Gastrocnemius medialis (tissue), 4 donors: ENCODE measurements around the gene MBD3L4. TPM values are rescaled to one million over a fixed set of nuclear protein-coding genes. Genes with fewer than 3 reads are reported as not detected.
"Not testable (repeated sequence)": the region's sequence is repeated elsewhere in the genome, so short reads cannot be mapped to it uniquely, and the experiment has no call there.

Source experiments
- ATAC-seq, 2 donors: fragments of 150-250 bp; one replicate each; pipeline ENCODE4 v1.9.1; 2016
- DNase-seq, 2 donors: peaks; one replicate each; pipeline ENCODE4 v3.0.0-alpha.2; 2019
- H3K27ac ChIP-seq, 4 donors: fragments of 200-600 bp; sonication (generic); 1 replicate in 1 of 4; 2 replicates in 3 of 4; pipeline ENCODE4 v1.5.1; 2016 to 2018; ENCODE audit warnings: mild to moderate bottlenecking in 2 of 4, moderate library complexity in 1 of 4
- H3K27me3 ChIP-seq, 3 donors: fragments of 200-600 bp; sonication (generic) in 2 of 3; 1 replicate in 1 of 3; 2 replicates in 2 of 3; pipeline versions ENCODE4 v1.5.1 to v1.6.0; 2016 to 2019; ENCODE audit warnings: mild to moderate bottlenecking in 1 of 3, moderate library complexity in 1 of 3
- H3K36me3 ChIP-seq, 2 donors: fragments of 200-600 bp; sonication (generic) in 1 of 2; one replicate each; pipeline ENCODE4 v1.5.1; 2017 to 2018
- H3K4me1 ChIP-seq, 2 donors: fragments of 200-600 bp; sonication (generic) in 1 of 2; one replicate each; pipeline ENCODE4 v1.5.1; 2016 to 2017; ENCODE audit warnings: mild to moderate bottlenecking in 2 of 2
- H3K4me3 ChIP-seq, 4 donors: fragments of 200-600 bp; sonication (generic) in 3 of 4; 1 replicate in 1 of 4; 2 replicates in 3 of 4; pipeline ENCODE4 v1.5.1; 2016 to 2019; ENCODE audit warnings: mild to moderate bottlenecking in 2 of 4
- H3K9me3 ChIP-seq, 3 donors: fragments of 200-600 bp; sonication (generic) in 2 of 3; 1 replicate in 1 of 3; 2 replicates in 2 of 3; pipeline ENCODE4 v1.5.1; 2016 to 2019
- in situ Hi-C, 4 donors: fragments of 200-750 bp; cut with MboI; loops; one replicate each; pipeline versions ENCODE4 v1.15.0 to v1.8.0; 2017; ENCODE audit warnings: low sequenced_read_pairs in 4 of 4
- intact Hi-C: fragments of 100-400 bp; cut with DNase I; formaldehyde crosslinking; loops from one replicate; pipeline ENCODE4 v1.15.1; 2023; ENCODE audit warnings: low total_unique reads
- total RNA-seq, 4 donors: library from RNA; depleted of rRNA; stranded (reverse); fragments of >200 nt; gene quantifications; one replicate each; pipeline versions ENCODE4 v1.1.0 to v1.2.3, GENCODE V29; 2016

The MBD3L4 gene
- total RNA-seq, 4 donors from 2014 or later, result not detected

DNA sequence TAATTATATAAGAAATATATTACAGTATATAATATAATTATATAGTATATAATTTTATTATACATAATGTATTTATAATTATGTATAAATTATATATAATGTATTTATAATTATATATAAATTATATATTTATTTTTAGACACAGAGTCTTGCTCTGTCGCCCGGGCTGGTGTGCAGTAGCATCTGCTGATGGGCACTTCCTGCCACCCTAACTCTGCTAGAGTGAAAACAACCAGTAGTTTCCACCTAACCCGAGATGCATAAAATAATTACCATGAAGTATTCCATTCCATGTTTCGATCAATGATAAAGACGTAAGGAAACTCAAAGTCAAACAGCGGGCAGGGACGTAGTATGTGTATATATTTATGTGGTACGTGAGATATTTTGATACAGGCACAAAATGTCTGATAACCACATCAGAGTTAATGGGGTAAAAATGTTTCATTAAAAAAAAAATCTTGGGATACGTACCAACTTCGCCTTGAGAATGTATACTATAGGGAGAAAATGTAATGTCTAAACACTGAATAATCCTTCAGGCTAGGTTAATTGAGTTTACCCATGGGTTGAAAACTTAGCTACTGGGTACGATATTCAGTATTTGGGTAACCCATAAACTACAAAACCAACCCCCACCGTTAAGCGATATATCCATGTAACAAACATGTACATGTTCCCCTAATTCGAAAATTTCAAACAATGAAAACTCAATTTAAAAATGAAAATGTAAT is 14.8 kb upstream of the MBD3L4 start:
- DNase-seq, ATAC-seq, H3K27me3 ChIP-seq, H3K4me3 ChIP-seq, H3K27ac ChIP-seq, H3K36me3 ChIP-seq, H3K4me1 ChIP-seq, intact Hi-C loops, in situ Hi-C loops, H3K9me3 ChIP-seq: not testable (repeated sequence)

DNA sequence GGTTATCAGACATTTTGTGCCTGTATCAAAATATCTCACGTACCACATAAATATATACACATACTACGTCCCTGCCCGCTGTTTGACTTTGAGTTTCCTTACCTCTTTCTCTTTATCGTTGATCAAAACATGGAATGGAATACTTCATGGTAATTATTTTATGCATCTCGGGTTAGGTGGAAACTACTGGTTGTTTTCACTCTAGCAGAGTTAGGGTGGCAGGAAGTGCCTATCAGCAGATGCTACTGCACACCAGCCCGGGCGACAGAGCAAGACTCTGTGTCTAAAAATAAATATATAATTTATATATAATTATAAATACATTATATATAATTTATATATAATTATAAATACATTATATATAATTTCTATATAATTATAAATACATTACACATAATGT is 12.9 kb upstream of the MBD3L4 start:
- in situ Hi-C loops, intact Hi-C loops, H3K27me3 ChIP-seq, H3K4me1 ChIP-seq, H3K4me3 ChIP-seq, H3K36me3 ChIP-seq, H3K9me3 ChIP-seq, DNase-seq, H3K27ac ChIP-seq, ATAC-seq: not testable (repeated sequence)

DNA sequence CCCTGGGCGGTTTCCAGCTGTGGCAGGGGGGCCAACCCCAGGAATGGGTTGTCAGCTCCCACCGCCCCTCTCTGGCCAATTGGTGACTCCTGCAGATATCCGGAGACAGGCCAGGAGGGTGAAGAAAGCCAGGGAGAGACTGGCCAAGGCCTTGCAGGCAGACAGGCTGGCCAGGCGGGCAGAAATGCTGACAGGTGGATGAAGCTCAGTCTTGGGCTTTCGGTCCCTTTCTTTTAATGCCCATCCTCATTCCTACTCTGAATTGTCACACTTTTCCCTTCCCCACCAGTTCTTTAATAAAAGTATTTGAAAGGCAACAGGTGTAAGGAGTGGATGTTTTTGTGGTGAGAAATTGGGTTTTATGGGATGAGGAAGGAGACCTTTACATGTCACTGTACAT is 11.4 kb upstream of the MBD3L4 start:
- H3K9me3 ChIP-seq, H3K4me1 ChIP-seq, ATAC-seq, H3K27ac ChIP-seq, intact Hi-C loops, DNase-seq, H3K4me3 ChIP-seq, H3K27me3 ChIP-seq, H3K36me3 ChIP-seq, in situ Hi-C loops: not testable (repeated sequence)

DNA sequence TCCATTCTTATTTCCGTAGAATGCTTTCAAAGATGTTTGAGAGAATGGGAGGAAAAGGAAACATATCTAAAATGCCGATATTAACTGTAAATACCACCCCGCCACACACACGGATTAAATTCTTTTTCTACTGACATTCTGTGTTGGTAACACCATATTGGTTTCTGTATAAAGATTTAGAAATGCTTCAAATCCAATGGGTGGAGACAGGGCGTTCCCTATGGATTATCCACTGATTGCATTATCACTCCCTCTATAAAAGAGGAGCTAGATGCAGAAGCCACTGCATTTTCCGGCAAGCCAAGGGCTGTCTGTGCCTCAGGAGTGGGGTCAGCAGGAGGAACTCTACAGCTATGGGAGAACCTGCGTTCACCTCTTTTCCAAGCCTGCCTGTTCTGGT is 9.0 kb upstream of the MBD3L4 start, which contains the start of gene MBD3L2:
Gene MBD3L2 (plus strand): TSS at position 301 of the 400 bp plus-strand sequence. CDS start 53 bp downstream, at position 354.
- intact Hi-C loops, in situ Hi-C loops: not testable (repeated sequence)

DNA sequence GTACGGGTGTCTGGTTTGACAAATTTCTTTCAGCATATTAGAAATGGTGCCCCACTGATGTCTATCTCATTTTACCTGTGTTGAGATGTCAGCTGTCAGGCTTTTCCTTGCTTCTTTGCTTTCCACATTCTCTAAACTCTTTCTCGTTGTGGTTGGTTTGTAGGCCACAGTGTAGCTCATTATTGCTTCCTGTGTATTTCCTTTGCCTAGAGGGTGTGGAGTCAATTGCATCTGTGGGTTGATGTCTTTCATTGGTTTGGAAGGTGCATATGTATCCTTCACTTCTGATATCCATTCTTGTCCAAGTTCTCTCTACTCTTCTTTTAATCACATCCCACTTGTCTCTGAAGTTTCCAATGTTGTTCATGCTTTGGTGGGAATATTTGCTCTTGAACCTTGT is 1.6 kb upstream of the MBD3L4 start:
- ATAC-seq, H3K27me3 ChIP-seq, in situ Hi-C loops, H3K4me1 ChIP-seq, intact Hi-C loops, H3K36me3 ChIP-seq, H3K9me3 ChIP-seq, DNase-seq, H3K27ac ChIP-seq, H3K4me3 ChIP-seq: not testable (repeated sequence)

More for the DNA sequence above, 9.0 kb upstream of the MBD3L4 start, which contains the start of gene MBD3L2:
- ATAC-seq, H3K4me3 ChIP-seq, H3K27ac ChIP-seq, DNase-seq, H3K9me3 ChIP-seq, H3K4me1 ChIP-seq, H3K36me3 ChIP-seq, H3K27me3 ChIP-seq: not testable (repeated sequence)

DNA sequence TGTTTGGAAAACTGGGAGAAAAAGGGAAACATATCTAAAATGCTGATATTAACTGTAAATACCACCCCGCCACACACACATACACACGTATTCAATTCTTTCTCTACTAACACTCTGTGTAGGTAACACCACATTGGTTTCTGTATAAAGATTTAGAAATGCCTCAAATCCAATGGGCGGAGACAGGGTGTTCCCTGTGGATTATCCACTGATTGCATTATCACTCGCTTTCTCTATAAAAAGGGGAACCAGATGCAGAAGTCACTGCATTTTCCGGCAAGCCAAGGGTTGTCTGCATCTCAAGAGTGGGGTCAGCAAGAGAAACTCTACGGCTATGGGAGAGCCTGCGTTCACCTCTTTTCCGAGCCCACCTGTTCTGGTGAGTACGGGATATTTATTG is 9.7 kb downstream of the MBD3L4 start, which contains the start of gene MBD3L5:
Gene MBD3L5 (plus strand): TSS at position 301 of the 400 bp plus-strand sequence. CDS start 34 bp downstream, at position 335.
- H3K36me3 ChIP-seq, H3K27ac ChIP-seq, H3K4me3 ChIP-seq, DNase-seq, in situ Hi-C loops, H3K9me3 ChIP-seq, ATAC-seq, intact Hi-C loops, H3K4me1 ChIP-seq, H3K27me3 ChIP-seq: not testable (repeated sequence)

DNA sequence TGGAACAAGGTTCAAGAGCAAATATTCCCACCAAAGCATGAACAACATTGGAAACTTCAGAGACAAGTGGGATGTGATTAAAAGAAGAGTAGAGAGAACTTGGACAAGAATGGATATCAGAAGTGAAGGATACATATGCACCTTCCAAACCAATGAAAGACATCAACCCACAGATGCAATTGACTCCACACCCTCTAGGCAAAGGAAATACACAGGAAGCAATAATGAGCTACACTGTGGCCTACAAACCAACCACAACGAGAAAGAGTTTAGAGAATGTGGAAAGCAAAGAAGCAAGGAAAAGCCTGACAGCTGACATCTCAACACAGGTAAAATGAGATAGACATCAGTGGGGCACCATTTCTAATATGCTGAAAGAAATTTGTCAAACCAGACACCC is 11.2 kb downstream of the MBD3L4 start:
- H3K27me3 ChIP-seq, H3K4me3 ChIP-seq, ATAC-seq, intact Hi-C loops, in situ Hi-C loops, H3K4me1 ChIP-seq, H3K9me3 ChIP-seq, H3K36me3 ChIP-seq, H3K27ac ChIP-seq, DNase-seq: not testable (repeated sequence)

DNA sequence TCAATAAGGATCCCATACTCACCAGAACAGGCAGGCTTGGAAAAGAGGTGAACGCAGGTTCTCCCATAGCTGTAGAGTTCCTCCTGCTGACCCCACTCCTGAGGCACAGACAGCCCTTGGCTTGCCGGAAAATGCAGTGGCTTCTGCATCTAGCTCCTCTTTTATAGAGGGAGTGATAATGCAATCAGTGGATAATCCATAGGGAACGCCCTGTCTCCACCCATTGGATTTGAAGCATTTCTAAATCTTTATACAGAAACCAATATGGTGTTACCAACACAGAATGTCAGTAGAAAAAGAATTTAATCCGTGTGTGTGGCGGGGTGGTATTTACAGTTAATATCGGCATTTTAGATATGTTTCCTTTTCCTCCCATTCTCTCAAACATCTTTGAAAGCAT is 18.6 kb downstream of the MBD3L4 start, which contains the start of gene MBD3L2B:
Gene MBD3L2B (minus strand): TSS at position 101 of the 400 bp plus-strand sequence. CDS start 34 bp downstream, at position 67.
- H3K9me3 ChIP-seq, result not testable (repeated sequence)

More for the DNA sequence above, 18.6 kb downstream of the MBD3L4 start, which contains the start of gene MBD3L2B:
- H3K27ac ChIP-seq, in situ Hi-C loops, H3K36me3 ChIP-seq, intact Hi-C loops, H3K4me1 ChIP-seq, H3K4me3 ChIP-seq, DNase-seq, ATAC-seq, H3K27me3 ChIP-seq: not testable (repeated sequence)
